HepG2 (cell line): ENCODE measurements around the gene MACROD2. TPM values are rescaled to one million over a fixed set of nuclear protein-coding genes. Genes with fewer than 3 reads are reported as not detected.

Source experiments
- ATF1 ChIP-seq: IDR thresholded peaks from 2 replicates; pipeline ENCODE4 v1.6.1; 2016; ENCODE audit warnings: mild to moderate bottlenecking, control low read depth
- CEBPB ChIP-seq: IDR thresholded peaks from 2 replicates; pipeline ENCODE4 v1.6.1; 2011; ENCODE audit warnings: low read depth, low read length, improper control_type of control experiment, borderline replicate concordance
- HHEX ChIP-seq: IDR thresholded peaks from 2 replicates; pipeline ENCODE4 v1.6.1; 2016; ENCODE audit warnings: control low read depth
- KLF6 ChIP-seq: IDR thresholded peaks from 2 replicates; pipeline ENCODE4 v1.8.0; 2016; ENCODE audit warnings: missing biosample characterization, missing genetic modification reagents
- MIER2 ChIP-seq: IDR thresholded peaks from 2 replicates; pipeline ENCODE4 v1.6.1; 2016; ENCODE audit warnings: missing biosample characterization, missing genetic modification reagents
- NFIC ChIP-seq: IDR thresholded peaks from 2 replicates; pipeline ENCODE4 v1.6.1; 2012; ENCODE audit warnings: mild to moderate bottlenecking, low read length, inconsistent platforms
- SMARCC2 ChIP-seq: fragments of 450-650 bp; IDR thresholded peaks from 2 replicates; pipeline ENCODE4 v1.6.1; 2017; ENCODE audit warnings: antibody characterized with exemption, mild to moderate bottlenecking
- SMC3 ChIP-seq: IDR thresholded peaks from 2 replicates; pipeline ENCODE4 v1.6.1; 2011; ENCODE audit warnings: low read length, improper control_type of control experiment
- TBL1XR1 ChIP-seq: fragments of 150-350 bp; IDR thresholded peaks from 2 replicates; pipeline ENCODE4 v1.6.1; 2014; ENCODE audit warnings: borderline replicate concordance, low read length; ENCODE audit not compliant: partially characterized antibody
- YEATS2 ChIP-seq: sonication (generic); formaldehyde crosslinking; IDR thresholded peaks from 2 replicates; pipeline ENCODE4 v1.4.0; 2020; ENCODE audit warnings: missing genetic modification reagents, borderline replicate concordance
- ZIK1 ChIP-seq: sonication (generic); formaldehyde crosslinking; IDR thresholded peaks from 2 replicates; pipeline ENCODE4 v1.5.0; 2020; ENCODE audit warnings: mild to moderate bottlenecking, low read depth, missing genetic modification reagents, borderline replicate concordance
- ZMAT3 ChIP-seq: sonication (generic); formaldehyde crosslinking; conservative IDR thresholded peaks from 2 replicates; pipeline ENCODE4 v1.7.0; 2021; ENCODE audit warnings: missing genetic modification reagents
- ZNF20 ChIP-seq: sonication (generic); formaldehyde crosslinking; IDR thresholded peaks from 2 replicates; pipeline ENCODE4 v1.4.0; 2020; ENCODE audit warnings: mild to moderate bottlenecking, moderate library complexity, missing genetic modification reagents
- ZNF274 ChIP-seq: sonication (generic); formaldehyde crosslinking; IDR thresholded peaks from 2 replicates; pipeline ENCODE4 v1.5.1; 2020; ENCODE audit warnings: mild to moderate bottlenecking, missing genetic modification reagents
- ZNF292 ChIP-seq: sonication (generic); formaldehyde crosslinking; IDR thresholded peaks from 2 replicates; pipeline ENCODE4 v1.8.1; 2022; ENCODE audit warnings: mild to moderate bottlenecking, low read depth, missing genetic modification reagents, borderline replicate concordance
- ZNF318 ChIP-seq: sonication (generic); formaldehyde crosslinking; IDR thresholded peaks from 2 replicates; pipeline ENCODE4 v1.4.0; 2020; ENCODE audit warnings: mild to moderate bottlenecking, missing genetic modification reagents
- ZNF331 ChIP-seq: sonication (generic); formaldehyde crosslinking; IDR thresholded peaks from 2 replicates; pipeline ENCODE4 v1.4.0; 2020; ENCODE audit warnings: missing genetic modification reagents
- ZNF354B ChIP-seq: sonication (generic); formaldehyde crosslinking; IDR thresholded peaks from 2 replicates; pipeline ENCODE4 v1.8.0; 2022; ENCODE audit warnings: mild to moderate bottlenecking, missing genetic modification reagents
- ZNF597 ChIP-seq: sonication (generic); formaldehyde crosslinking; IDR thresholded peaks from 2 replicates; pipeline ENCODE4 v1.5.0; 2020; ENCODE audit warnings: missing genetic modification reagents
- ZNF770 ChIP-seq: sonication (generic); formaldehyde crosslinking; IDR thresholded peaks from 2 replicates; pipeline ENCODE4 v1.5.0; 2020; ENCODE audit warnings: mild to moderate bottlenecking, missing genetic modification reagents
- polyA plus RNA-seq, 8 experiments: library from polyadenylated mRNA; depleted of rRNA in 3 of 8; stranded (reverse) in 7 of 8; unstranded in 1 of 8; fragments of >200 nt; fragmentation: Illumina TruSeq in 4 of 8; extraction: Trizol in 4 of 8; gene quantifications; 2 replicates each; pipeline versions ENCODE4 v1.2.1 to v1.2.3, GENCODE V29; 2011 to 2016; ENCODE audit warnings: low read depth in 4 of 8, missing spikeins in 1 of 8, mixed read lengths in 1 of 8; ENCODE audit not compliant: insufficient read depth in 1 of 8
- total RNA-seq, 5 experiments: library from RNA; depleted of rRNA; stranded (reverse); fragments of >200 nt; fragmentation: Illumina TruSeq; extraction: Trizol; gene quantifications; 2 replicates each; pipeline ENCODE4 v1.2.3, GENCODE V29; 2016; ENCODE audit warnings: low read depth in 1 of 5

Gene MACROD2
- total and polyA plus RNA-seq, 2 of the 13 experiments (the other 11 are each of a cell fraction or from before 2014, with no cell fraction given) = 0.13 to 0.51 TPM

- TF ChIP-seq ZNF318 (CRISPR knock-in tag) (no peak), ATF1 (CRISPR knock-in tag) (peak; percentile 69; the same call in 1 of the 2 replicates), MIER2 (CRISPR knock-in tag) (no peak), HHEX (no peak), ZNF354B (CRISPR knock-in tag) (no peak), CEBPB (no peak; the same call in 1 of the 2 replicates), ZNF331 (CRISPR knock-in tag) (peak; percentile 62), TBL1XR1 (peak; percentile 46), NFIC (no peak), ZNF20 (CRISPR knock-in tag) (no peak), ZMAT3 (CRISPR knock-in tag) (no peak; the same call in 1 of the 2 replicates), ZIK1 (CRISPR knock-in tag) (no peak), SMARCC2 (no peak), YEATS2 (CRISPR knock-in tag) (peak; percentile 57; the same call in 1 of the 2 replicates), SMC3 (peak; percentile 93), ZNF597 (CRISPR knock-in tag) (no peak), ZNF274 (CRISPR knock-in tag) (0 out of 2 replicates have a peak, but pooled peaks have one; percentile 46), ZNF770 (CRISPR knock-in tag) (no peak), ZNF292 (CRISPR knock-in tag) (peak; percentile 72; the same call in 1 of the 2 replicates), KLF6 (CRISPR knock-in tag) (peak; percentile 67; the same call in 1 of the 2 replicates)
Observed at GRCh38 chr20:14337400-14338171, 342.3 kb downstream of the MACROD2 start, which contains the start of gene FLRT3 (continued).
